ENCODE measurements around the gene ESRP2.

Gene ESRP2

DNA sequence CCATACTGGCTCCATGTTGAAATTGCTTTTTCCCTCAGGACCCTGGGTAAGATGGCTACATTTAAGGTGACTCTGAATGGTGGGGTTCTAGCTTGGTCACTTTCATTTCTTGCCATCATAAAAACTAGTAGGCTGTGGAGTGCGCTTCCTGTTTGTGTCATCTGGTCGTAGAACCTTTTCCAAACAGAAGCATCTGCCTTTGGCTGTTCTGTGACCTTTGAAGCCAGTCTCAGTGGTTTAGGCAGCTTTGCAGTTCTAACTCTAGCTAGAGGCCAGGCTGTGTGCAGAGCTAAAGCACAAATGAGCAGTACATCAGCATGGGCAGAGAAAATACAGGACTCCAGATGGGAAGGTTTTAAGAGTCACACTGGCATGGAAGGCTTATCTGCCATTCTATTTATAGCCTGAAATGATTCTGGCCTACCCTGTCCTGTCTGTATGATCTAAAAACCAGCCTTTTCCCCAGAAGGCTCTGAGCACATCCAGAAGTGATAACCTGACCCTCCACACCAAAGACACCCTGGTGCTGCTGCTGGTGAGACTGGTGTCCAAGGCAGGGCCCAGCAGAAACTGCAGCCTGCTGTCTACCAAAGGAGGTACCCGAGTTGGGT lies 8.6 kb downstream of the ESRP2 start:
- in situ Hi-C loops (cut with MboI; ENCODE audit: low sequenced_read_pairs) = no loop called here

GRCh38 chr16:68226116-68226515 lies 9.8 kb downstream of the ESRP2 start:
- in situ Hi-C loops (cut with MboI; ENCODE audit: low sequenced_read_pairs) = no loop called here

DNA sequence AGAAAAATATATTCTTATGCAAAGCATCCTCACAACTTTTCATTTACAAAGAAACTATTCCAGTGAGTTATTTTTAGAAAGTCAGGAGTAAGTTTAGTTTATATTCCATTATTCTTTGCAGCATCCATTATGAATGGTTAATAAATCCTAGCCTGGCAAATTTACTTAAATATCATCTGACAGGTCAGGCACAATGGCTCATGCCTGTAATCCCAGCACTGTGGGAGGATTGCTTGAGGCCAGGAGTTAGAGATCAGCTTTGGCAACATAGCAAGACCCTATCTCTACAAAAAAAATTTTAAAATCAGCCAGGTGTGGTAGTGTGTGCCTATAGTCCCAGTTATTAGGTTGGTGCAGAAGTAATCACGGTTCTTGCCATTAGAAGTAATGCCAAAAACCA lies 12.9 kb downstream of the ESRP2 start:
- in situ Hi-C loops (cut with MboI; ENCODE audit: low sequenced_read_pairs) = no loop called here

DNA sequence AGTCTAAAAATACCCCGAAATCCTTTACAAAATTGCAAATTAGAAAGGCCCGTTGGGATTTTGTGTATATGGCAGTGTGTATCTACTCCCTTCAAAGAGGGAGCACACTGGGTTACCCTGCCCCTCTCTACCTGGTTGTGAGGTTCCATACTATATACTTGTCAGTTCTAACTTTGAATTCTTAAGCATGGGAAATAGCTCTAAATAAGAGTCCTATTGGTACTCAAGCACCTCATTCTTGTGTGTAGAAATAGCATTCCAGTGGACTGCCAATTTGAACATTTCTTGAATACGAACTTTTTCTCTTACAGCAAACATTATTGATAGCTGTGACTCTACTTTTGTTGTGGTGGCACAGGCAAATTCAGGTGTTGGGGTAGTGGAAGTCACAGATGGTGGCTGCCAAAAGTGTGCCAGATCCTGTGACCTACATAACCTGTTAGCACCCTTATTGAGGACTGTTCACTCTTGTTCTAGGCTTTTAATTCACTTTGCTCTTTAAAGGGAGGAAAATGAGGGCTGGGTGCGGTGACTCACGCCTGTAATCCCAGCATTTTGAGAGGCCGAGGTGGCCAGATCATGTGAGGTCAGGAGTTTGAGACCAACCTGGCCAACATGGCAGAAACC lies 16.1 kb downstream of the ESRP2 start:
- in situ Hi-C loops (cut with MboI; ENCODE audit: low sequenced_read_pairs) = no loop called here

DNA sequence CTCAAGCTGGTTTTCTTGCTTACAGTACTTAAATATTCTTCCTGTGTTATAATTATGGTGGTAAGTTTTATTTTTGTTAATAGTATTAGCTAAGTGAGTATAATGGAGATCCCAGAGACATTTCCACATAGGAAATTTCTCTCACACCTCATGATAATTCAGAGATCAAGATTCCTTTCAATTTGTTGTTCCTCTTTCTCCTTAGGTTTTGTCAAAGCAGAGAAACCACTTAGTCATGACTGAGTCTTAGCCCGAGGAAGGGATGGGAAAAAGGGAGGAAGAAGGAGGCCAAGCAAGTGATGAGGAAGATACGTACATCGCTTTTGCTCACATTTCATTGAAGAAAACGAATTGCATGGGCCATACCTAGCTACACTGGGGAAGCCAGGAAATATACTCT lies 18.4 kb downstream of the ESRP2 start:
- in situ Hi-C loops (cut with MboI; ENCODE audit: low sequenced_read_pairs) = no loop called here

DNA sequence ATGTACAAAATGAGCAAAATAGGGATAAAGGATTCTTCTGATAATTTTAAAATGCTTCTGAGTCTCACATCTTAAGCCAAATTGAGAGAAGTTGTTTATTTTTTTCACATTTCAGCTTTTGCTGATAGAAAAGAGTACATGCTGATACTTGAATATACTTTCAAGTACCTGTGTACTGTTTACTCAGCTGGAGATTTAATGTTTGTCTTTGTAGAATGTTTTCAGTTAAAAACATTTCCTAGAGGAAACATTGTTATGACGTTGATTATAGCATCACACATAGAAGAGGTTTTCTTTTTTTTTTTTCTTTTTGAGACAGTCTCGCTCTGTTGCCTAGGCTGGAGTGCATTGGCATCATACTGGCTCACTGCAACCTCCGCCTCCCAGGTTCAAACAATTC lies 19.7 kb downstream of the ESRP2 start:
- in situ Hi-C loops (cut with MboI; ENCODE audit: low sequenced_read_pairs) = no loop called here

DNA sequence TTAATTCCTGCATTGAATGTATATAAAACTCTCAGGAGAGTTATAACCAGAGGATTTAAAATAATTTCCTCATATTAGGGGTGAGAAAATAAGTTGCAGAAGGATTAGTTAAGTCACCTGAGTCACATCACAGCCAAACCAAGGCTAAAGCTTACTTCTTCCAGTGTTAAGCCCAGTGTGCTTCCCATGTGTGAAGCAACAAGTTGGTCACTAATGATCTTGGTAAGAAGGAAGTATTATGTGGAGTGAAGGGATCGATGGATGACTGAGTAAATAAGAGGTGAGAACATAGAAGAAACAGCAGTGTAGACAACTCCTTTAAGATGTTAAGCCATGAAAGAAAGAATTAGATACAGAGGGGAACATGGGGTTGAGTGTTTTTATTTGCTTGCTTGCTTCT lies 20.6 kb downstream of the ESRP2 start:
- in situ Hi-C loops (cut with MboI; ENCODE audit: low sequenced_read_pairs) = no loop called here

GRCh38 chr16:68214726-68215125 lies 21.2 kb downstream of the ESRP2 start:
- in situ Hi-C loops (cut with MboI; ENCODE audit: low sequenced_read_pairs) = no loop called here

GRCh38 chr16:68206245-68206644 lies 29.7 kb downstream of the ESRP2 start:
- in situ Hi-C loops (cut with MboI; ENCODE audit: low sequenced_read_pairs) = no loop called here

- in situ Hi-C loops (cut with MboI; ENCODE audit: low sequenced_read_pairs) = no loop called here
Measured at GRCh38 chr16:68202091-68202519, 33.8 kb downstream of the ESRP2 start.

DNA sequence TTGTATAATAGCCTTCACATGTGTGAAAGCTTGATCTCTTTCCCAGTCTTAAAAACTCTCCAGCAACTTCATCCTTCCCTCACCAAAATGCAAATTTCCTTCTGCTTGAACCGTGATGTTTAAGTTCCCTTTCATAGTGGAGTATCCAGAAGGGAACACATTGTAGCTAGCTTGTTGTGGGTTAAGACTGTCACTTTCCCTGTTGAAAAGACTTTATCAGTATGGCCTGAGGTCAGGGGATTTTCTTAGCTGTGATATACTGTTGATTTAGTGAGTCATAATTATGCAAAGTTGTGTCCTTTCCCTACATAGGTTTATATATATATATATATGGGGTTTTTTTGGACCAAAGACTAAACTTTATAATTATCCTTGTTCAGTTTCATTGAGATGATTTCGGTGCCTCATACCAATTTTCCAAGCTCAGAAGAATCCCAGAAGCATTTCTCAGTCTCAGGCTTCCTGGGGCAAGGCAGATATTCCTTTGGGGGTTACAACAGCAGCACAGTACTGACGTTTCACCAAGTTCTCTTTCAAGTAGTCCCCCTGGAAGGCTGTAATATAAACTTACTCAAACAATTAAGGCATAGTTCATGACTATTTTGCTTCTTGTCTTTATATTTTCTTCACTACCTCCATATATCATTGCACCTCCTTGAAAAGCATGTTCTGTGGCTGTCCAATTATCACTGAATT lies 35.7 kb downstream of the ESRP2 start:
- in situ Hi-C loops (cut with MboI; ENCODE audit: low sequenced_read_pairs) = no loop called here

DNA sequence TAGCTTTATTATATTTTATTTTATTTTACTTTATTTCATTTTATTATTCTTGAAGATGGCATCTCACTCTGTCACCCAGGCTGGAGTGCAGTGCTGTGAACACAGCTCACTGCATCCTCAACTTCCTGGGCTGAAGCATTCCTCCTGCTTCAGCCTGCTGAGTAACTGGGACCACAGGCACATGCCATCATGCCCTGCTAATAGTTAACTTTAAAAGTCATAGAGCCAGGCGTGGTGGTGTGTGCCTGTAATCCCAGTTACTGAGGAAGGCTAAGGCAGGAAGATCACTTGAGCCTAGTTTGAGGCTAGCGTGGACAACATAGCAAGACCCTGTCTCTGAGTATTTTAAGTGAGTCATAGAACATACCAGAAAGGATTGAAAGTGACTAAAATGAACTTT lies 38.7 kb downstream of the ESRP2 start:
- in situ Hi-C loops (cut with MboI; ENCODE audit: low sequenced_read_pairs) = no loop called here

DNA sequence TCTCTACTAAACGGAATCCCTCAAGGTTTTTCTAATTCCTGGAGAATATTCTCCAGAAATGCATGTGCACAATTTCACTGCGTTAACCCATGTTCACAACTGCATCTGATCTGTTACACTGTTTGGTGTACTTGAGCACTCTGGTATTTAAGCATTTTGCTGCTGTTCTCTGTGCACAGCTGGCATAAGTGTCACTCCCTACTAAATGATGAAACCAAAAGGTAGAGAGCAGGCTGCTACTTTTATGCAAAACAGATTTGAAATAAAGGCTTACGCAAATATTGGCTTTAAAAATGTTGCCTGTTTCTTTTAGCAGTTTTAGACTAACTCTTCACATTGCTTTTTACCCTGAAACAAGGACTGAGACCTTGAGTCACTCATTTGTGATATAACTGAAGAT lies 41.7 kb downstream of the ESRP2 start:
- in situ Hi-C loops (cut with MboI; ENCODE audit: low sequenced_read_pairs) = no loop called here

DNA sequence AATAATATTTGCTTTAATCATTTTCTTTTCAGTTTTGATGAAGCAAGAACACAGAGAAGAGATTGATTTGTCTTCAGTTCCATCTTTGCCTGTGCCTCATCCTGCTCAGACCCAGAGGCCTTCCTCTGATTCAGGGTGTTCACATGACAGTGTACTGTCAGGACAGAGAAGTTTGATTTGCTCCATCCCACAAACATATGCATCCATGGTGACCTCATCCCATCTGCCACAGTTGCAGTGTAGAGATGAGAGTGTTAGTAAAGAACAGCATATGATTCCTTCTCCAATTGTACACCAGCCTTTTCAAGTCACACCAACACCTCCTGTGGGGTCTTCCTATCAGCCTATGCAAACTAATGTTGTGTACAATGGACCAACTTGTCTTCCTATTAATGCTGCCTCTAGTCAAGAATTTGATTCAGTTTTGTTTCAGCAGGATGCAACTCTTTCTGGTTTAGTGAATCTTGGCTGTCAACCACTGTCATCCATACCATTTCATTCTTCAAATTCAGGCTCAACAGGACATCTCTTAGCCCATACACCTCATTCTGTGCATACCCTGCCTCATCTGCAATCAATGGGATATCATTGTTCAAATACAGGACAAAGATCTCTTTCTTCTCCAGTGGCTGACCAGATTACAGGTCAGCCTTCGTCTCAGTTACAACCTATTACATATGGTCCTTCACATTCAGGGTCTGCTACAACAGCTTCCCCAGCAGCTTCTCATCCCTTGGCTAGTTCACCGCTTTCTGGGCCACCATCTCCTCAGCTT lies 45.0 kb downstream of the ESRP2 start:
- in situ Hi-C loops (cut with MboI; ENCODE audit: low sequenced_read_pairs) = no loop called here

DNA sequence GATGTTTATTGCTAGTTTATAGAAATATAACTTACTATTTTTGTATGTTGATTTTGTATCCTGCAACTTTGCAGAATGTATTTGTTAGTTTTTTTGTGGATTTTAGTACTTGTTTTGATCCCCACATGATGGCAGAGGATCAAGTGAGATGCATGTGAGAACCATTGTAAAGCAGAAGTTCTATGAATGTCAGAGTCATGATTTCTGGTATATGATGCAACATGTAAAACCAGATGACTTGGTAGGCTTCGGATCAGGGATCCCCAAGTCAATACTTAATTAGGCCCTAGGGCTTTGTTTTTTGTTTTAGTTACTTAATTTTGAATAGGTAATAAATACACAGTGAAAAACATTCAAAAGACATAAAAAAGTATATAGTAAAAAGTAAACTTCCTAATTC lies 45.8 kb downstream of the ESRP2 start:
- in situ Hi-C loops (cut with MboI; ENCODE audit: low sequenced_read_pairs) = no loop called here

GRCh38 chr16:68188170-68188569 lies 47.8 kb downstream of the ESRP2 start:
- in situ Hi-C loops (cut with MboI; ENCODE audit: low sequenced_read_pairs) = no loop called here

GRCh38 chr16:68187505-68187904 lies 48.4 kb downstream of the ESRP2 start:
- in situ Hi-C loops (cut with MboI; ENCODE audit: low sequenced_read_pairs) = no loop called here

- in situ Hi-C loops (cut with MboI; ENCODE audit: low sequenced_read_pairs) = no loop called here
Measured at GRCh38 chr16:68186877-68187276, 49.0 kb downstream of the ESRP2 start.

- in situ Hi-C loops (cut with MboI; ENCODE audit: low sequenced_read_pairs) = no loop called here
Measured at GRCh38 chr16:68183046-68183445, 52.9 kb downstream of the ESRP2 start.

- in situ Hi-C loops (cut with MboI; ENCODE audit: low sequenced_read_pairs) = no loop called here
Measured at GRCh38 chr16:68179855-68180254, 56.1 kb downstream of the ESRP2 start.

DNA sequence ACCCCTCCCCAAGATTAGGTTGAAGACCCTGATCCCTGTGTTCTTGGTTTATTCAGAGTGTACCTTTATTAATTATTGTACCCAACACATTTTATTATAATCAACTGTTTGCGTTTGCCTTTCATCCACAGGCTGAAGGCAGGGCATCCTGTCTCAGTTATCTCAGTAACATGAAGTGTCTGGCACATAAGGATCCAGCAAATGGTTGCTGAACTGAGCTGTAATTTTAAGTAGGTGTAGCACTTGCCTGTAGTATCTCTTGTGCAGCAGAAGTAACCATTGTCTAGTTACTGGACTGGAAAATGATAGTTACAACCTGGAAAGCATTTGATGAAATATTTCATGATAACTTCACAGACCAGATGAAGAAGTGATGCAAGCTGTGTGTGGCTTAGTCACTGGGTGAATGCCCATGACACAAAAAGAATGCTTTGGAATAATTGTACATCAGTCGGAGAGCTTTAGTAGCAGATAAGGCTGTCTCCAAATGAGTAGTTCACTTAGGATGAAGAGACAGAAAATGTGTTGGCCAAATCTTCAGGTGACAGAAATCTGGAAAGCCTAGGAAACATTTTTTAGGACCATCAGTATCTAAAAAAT lies 56.6 kb downstream of the ESRP2 start:
- in situ Hi-C loops (cut with MboI; ENCODE audit: low sequenced_read_pairs) = no loop called here

Data from HL-60/S4 (cell line).